Measurements from ENCODE around the gene EIF2B2.

- TF ChIP-seq CTCF (IDR thresholded peaks at IDR 0.05) (no peak), POLR2A (IDR thresholded peaks at IDR 0.05) (no peak)
Measured at GRCh38 chr14:75013290-75013689, 10.6 kb downstream of the EIF2B2 start.
